ELF-1 (cell line): ENCODE data around the gene TMEM101.
"Not testable (repeated sequence)": the region's sequence is repeated elsewhere in the genome, so short reads cannot be mapped to it uniquely, and the experiment has no call there.

ENCODE experiments used
- DNase-seq: peaks from one replicate; pipeline ENCODE4 v3.0.0-alpha.2; 2016; ENCODE audit warnings: low read depth, low spot score

The TMEM101 gene

GRCh38 chr17:43975898-43976297 is 38.9 kb downstream of the TMEM101 start:
- no peak for DNase-seq

GRCh38 chr17:43974382-43975266 is 40.1 kb downstream of the TMEM101 start:
- no peak for DNase-seq

GRCh38 chr17:43972444-43973212 is 42.1 kb downstream of the TMEM101 start:
- not testable (repeated sequence) for DNase-seq

- DNase-seq: not testable (repeated sequence)
Measured at GRCh38 chr17:43971436-43971835, 43.3 kb downstream of the TMEM101 start.

- DNase-seq: no peak
Measured at GRCh38 chr17:43970366-43970765, 44.4 kb downstream of the TMEM101 start.

- DNase-seq: no peak
Measured at GRCh38 chr17:43967251-43967875, 47.4 kb downstream of the TMEM101 start.

GRCh38 chr17:43966276-43966675 is 48.5 kb downstream of the TMEM101 start:
- no peak for DNase-seq

GRCh38 chr17:43962479-43962878 is 52.3 kb downstream of the TMEM101 start:
- no peak for DNase-seq

- no peak for DNase-seq
Measured at GRCh38 chr17:43961954-43962353, 52.8 kb downstream of the TMEM101 start.

- DNase-seq: not testable (repeated sequence)
Measured at GRCh38 chr17:43961292-43961691, 53.5 kb downstream of the TMEM101 start.
